ENCODE measurements around the gene ZNF613. TPM values are rescaled to one million over a fixed set of nuclear protein-coding genes. Genes with fewer than 3 reads are reported as not detected.

The ZNF613 gene
- total RNA-seq, 1 donor from 2014 or later, result 3.7 TPM

DNA sequence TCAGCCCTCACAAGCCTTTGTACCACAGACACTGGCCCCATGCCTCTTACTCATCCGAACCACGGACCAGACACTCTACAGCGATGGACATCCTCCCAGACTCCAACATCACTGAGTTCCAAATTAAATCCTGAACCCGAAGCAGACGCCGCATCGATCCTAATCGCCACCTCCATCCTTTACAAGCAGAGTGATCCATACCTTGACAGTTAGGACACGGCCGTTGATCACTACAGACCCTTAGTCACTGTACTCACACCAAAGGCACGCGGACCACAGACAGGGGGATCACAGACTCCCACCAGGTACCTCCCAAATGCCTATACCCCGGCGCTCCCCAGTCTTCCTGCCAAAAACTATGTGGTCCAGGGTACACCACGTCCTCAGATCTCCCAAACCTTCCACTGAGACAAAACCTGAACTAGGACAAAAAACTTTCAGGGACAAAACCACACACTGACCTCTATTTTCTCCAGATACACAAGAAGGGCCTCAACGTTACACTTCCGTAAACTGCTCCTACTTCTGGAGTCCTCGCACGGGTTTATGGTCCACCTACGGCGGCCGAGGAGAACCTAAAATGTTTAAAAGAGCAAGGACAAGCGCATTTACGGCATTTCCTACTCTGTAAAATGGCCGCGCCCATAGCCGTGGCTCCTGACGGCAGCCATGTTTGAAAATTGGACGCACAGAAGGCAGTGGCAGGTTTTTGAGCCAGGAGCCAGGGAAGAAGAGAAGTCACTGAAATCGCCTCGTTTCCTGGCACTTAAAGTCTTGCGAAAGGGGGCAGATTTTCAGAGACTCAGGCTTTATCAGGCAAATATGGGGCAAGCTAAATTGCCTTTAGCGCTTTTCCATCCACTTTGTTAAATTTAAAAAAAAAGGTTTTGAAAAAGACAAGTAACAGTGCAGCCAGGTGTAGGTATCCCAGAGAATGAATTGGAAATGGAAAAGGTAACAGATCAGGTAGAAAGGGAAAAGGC lies 59.3 kb downstream of the ZNF613 start, which contains the start of gene ZNF350:
Gene ZNF350, minus strand, starts transcription at position 532 of the 983 bp plus-strand sequence. CDS start 12,480 bp downstream, outside the sequence.
- ATAC-seq, result peak; percentile 100
- intact Hi-C loops (cut with DNase I), result loop anchor here (2.0 kb wide), 1 partner anchor 60 kb away; the partner anchor contains the start of gene ZNF613
- peak; percentile 96 for DNase-seq (ENCODE audit: missing footprints)

- intact Hi-C loops (cut with DNase I), result no loop called here
- ATAC-seq (no peak), DNase-seq (ENCODE audit: missing footprints) (no peak)
These were observed 66.2 kb downstream of the ZNF613 start for GRCh38 chr19:51993422-51993821.

DNA sequence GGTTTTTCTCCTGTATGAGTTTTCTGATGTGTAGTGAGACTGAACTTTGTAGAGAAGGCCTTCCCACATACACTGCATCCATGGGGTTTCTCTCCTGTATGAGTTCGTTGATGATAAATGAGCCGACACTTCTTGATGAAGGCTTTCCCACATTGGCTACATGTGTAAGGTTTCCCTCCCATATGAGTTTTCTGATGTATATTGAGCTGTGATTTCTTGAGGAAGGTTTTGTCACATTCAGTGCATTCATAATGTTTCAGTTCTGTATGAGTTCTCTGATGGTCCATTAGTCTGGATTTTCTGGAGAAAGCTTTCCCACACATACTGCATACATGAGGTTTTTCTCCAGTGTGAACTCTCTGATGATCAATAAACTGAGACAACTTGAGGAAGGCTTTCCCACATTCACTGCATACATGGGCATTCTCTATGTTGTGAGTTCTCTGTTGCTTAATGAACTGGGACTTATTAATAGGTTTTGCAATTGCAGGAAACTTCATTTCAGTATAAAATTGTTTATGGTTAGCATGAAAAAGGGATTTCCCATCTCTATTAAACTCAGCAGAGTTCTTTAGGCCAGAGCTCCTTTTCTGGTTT lies 66.9 kb downstream of the ZNF613 start:
- ATAC-seq (no peak), DNase-seq (ENCODE audit: missing footprints) (no peak)
- intact Hi-C loops (cut with DNase I), result no loop called here

Other genes with a start within 250 kb of the ZNF613 start
- 14.6 TPM for gene SPACA6, start 234.1 kb upstream of the ZNF613 start, total RNA-seq
- 0.57 TPM for gene HAS1, start 203.5 kb upstream of the ZNF613 start, total RNA-seq
- 5.3 TPM for gene FPR1, start 175.6 kb upstream of the ZNF613 start, total RNA-seq
- 0.95 TPM for gene FPR2, start 166.3 kb upstream of the ZNF613 start, total RNA-seq
- 7.2 TPM for gene FPR3, start 132.3 kb upstream of the ZNF613 start, total RNA-seq
- gene ZNF577, start 39.5 kb upstream of the ZNF613 start, total RNA-seq, result 8.4 TPM
- gene ZNF649, start 22.5 kb upstream of the ZNF613 start, total RNA-seq, result 8.8 TPM
- gene ZNF350, start 59.4 kb downstream of the ZNF613 start, total RNA-seq, result 7.3 TPM
- gene ZNF615, start 80.7 kb downstream of the ZNF613 start, total RNA-seq, result 11.9 TPM
- gene ZNF614, start 100.9 kb downstream of the ZNF613 start, total RNA-seq, result 6.0 TPM
- 7.9 TPM for gene ZNF432, start 121.4 kb downstream of the ZNF613 start, total RNA-seq
- 7.2 TPM for gene ZNF841, start 168.3 kb downstream of the ZNF613 start, total RNA-seq
- 5.2 TPM for gene ZNF616, start 212.5 kb downstream of the ZNF613 start, total RNA-seq
- 6.8 TPM for gene ZNF836, start 244.1 kb downstream of the ZNF613 start, total RNA-seq

Measured in Right ventricle myocardium inferior (tissue), 1 donor.